Mesodermal cell (in vitro differentiated cells): Measurements from ENCODE around the gene VSNL1. TPM values are rescaled to one million over a fixed set of nuclear protein-coding genes. Genes with fewer than 3 reads are reported as not detected.

Experiments used
- H3K27ac ChIP-seq: 2 replicates; pipeline ENCODE4 v1.7.0; 2013; ENCODE audit warnings: mild to moderate bottlenecking, low read depth, low read length, moderate library complexity; ENCODE audit not compliant: severe bottlenecking
- H3K36me3 ChIP-seq: 2 replicates; pipeline ENCODE4 v1.7.1; 2013; ENCODE audit warnings: mild to moderate bottlenecking, low read length, moderate library complexity; ENCODE audit not compliant: control insufficient read depth, insufficient read depth
- H3K4me1 ChIP-seq: one replicate; pipeline ENCODE4 v1.7.1; 2013; ENCODE audit warnings: mild to moderate bottlenecking, low read length; ENCODE audit not compliant: insufficient read depth, control insufficient read depth, poor library complexity, severe bottlenecking
- H3K4me3 ChIP-seq: 2 replicates; pipeline ENCODE4 v1.7.0; 2013; ENCODE audit warnings: low read length, control low read depth, mild to moderate bottlenecking; ENCODE audit not compliant: insufficient read depth, poor library complexity, severe bottlenecking; ENCODE audit errors: extremely low read depth
- H3K9me3 ChIP-seq: 2 replicates; pipeline ENCODE4 v1.7.1; 2013; ENCODE audit warnings: mild to moderate bottlenecking, low read length, moderate library complexity; ENCODE audit not compliant: control insufficient read depth
- WGBS, 2 experiments: methylation state at CpG; one replicate each; pipeline ENCODE4 v1.1.5; 2013; ENCODE audit warnings: missing lambda C conversion rate in 2 of 2; ENCODE audit not compliant: insufficient coverage in 2 of 2; 5-methylcytosine and 5-hydroxymethylcytosine counted together
- polyA plus RNA-seq, 2 experiments: library from polyadenylated mRNA; stranded (reverse); fragments of 50-300 nt; gene quantifications; one replicate each; pipeline ENCODE4 v1.2.3, GENCODE V29; 2013

The VSNL1 gene
- 1.3 TPM for polyA plus RNA-seq (2013, experiment 1 of 2)
- polyA plus RNA-seq (2013, experiment 2 of 2) = 0.86 TPM

DNA sequence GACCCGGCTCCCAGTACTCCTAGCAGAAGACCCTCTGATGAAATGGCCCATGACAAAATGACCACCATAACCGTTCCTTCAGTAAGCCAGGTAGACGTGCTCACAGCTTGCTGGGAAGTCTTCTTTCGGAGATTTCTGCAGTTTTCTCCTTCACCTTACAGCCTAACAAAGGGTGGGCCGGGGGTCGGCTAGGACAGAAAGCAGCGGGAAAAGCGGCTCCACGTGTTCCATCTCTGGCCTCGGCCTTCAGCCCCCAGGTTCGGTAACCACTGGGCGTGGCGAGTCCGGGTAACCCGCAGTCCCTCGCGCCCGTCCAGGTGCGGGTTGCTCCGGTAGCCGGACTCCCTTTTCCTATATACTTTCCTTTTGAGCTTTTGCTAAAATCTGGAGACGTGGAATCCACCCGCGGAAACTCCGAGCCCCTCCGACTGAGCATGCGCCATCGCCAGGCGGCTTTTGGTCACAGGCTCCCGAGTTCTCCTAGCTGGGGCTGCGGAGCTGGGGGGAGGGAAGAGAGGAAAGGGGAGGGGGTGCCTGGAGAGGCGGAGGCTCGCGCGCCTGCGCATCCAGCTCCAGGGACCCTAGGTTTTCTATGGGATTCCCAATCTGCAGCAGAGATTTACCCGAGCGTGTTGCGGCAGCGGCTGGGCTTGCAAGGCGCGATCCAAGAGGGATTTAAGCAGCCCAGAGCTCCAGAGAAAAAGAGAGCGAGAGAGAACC, at the start of gene VSNL1:
Gene VSNL1, plus strand, starts transcription at position 604 of the 720 bp plus-strand sequence. CDS start 51,379 bp downstream, outside the sequence.
- H3K4me1 ChIP-seq = peaks cover 22% of the 10 kb centered on the region
- H3K27ac ChIP-seq = peak within 1 kb of the TSS; percentile 55
- no peaks in the 10 kb centered on the region for H3K9me3 ChIP-seq
- H3K36me3 ChIP-seq = no peaks in the 10 kb centered on the region
- peak within 1 kb of the TSS; percentile 46 for H3K4me3 ChIP-seq
- 2% methylated on average over 17 to 36 of the region's 43 CpGs for WGBS, 2 experiments

DNA sequence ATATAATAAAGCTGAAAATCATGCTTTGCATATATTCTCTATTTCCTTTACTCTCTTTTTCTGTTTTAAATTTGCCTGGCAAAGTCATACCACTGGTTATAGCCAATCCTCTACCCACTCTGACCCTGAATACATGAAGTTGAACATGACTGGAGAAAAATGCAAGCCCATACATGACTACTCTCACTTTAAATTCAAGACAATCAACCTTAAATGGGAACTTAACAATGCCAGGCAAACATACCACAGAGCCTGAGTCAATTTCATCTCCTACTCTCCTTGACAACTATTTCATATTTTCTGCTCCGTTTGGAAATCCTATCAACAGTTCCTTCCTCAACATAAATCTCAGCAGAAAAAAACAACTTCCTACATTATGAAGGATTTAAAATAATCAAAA, 44.9 kb upstream of the VSNL1 start:
- Histone ChIP-seq H3K9me3 (no peaks in the 10 kb centered on the region), H3K4me3 (no peak overlapping the region), H3K36me3 (no peaks in the 10 kb centered on the region), H3K27ac (no peak overlapping the region), H3K4me1 (no peaks in the 10 kb centered on the region)
- 100% methylated on average over 1 of the region's 1 CpG; no CpG with 5 or more reads in 1 of the 2 experiments for WGBS, 2 experiments

DNA sequence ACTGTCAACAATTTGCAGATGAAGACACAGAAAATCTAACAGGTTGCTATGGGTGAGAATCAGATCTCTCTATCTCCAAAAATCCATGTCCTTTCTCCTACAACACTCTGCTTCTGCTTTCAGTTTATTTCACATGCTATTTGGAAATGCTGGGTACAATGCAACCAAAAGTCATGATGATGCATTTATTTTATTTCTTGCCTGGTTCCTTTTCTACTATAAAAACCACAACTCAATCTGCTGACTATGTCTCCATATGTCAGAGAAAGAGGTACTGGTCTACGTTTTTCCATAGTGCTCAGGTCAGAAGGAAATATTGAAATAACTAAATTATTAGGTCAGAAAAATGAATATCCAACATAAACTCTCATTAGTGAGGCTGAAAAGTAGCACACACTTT, 42.8 kb upstream of the VSNL1 start:
- WGBS, 2 experiments = no CpG with 5 or more reads among the region's 1 CpG
- Histone ChIP-seq H3K4me1 (no peaks in the 10 kb centered on the region), H3K9me3 (no peaks in the 10 kb centered on the region), H3K27ac (no peak overlapping the region), H3K4me3 (no peak overlapping the region), H3K36me3 (no peaks in the 10 kb centered on the region)

DNA sequence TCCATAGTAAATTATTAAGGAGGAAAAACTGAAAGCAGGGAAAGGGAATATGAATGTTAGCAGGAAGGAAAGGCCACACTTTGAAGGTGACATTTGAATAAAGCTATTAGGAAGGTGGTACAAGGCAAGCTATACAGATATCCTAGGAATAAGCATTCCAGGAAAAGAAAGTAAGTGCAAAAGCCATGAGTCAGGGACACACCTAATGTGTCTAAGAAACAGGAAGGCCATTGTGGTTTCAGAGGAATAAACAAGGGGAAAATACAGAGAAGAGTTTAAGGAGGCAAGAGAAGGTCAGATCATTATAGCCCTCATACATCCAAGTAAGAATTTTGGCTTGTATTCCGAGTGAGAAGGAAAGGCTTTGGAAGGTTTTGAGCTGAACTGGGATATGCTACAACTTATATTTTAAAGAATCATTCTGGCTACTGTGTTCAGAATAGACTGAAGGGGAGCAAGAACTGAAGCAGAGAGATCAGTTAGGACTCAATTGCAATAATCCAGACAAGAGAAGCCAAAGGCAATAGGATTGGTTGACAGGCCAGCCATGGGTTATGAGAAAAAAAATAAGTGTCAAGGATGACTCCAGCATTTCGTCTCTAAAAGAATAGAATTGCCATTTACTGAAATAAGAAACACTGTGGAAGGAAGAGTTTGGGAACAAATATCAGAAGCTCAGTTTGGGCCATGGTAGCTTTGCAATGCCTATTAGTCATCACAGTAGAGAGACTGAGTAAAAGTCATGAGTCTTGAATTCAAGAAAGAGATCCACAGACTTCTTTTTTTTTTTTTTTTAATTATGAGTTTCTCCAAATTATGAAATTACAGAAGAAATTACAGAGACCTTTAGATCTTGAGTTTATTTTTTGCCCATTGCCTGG, 33.5 kb upstream of the VSNL1 start:
- WGBS, 2 experiments = 86 to 100% methylated on average over 1 of the region's 2 CpGs
- H3K4me1 ChIP-seq = no peaks in the 10 kb centered on the region

DNA sequence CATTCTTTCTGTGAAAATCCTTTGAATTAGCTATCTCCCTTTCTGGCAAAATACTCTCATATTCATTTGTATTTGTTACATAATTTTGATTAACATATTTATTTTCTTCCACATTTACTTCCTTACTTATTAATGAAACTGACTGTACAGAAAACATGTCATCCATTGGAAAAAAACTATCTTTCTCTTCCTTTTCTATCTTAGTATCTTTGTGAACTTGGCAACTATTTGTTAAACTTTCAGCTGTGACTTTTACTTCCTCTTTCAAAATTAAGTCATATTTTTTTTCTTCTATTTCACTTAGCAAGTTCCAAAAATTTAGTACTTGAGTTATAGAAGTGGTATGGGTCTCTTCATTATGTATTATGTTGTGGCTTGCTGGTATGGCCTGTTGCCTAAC, 24.8 kb upstream of the VSNL1 start:
- H3K9me3 ChIP-seq = no peaks in the 10 kb centered on the region
- no peaks in the 10 kb centered on the region for H3K36me3 ChIP-seq
- H3K27ac ChIP-seq = no peak overlapping the region
- H3K4me1 ChIP-seq = no peaks in the 10 kb centered on the region
- H3K4me3 ChIP-seq = no peak overlapping the region

More for the DNA sequence above, 33.5 kb upstream of the VSNL1 start:
- Histone ChIP-seq H3K27ac (no peak overlapping the region), H3K36me3 (no peaks in the 10 kb centered on the region), H3K9me3 (no peaks in the 10 kb centered on the region), H3K4me3 (no peak overlapping the region)

DNA sequence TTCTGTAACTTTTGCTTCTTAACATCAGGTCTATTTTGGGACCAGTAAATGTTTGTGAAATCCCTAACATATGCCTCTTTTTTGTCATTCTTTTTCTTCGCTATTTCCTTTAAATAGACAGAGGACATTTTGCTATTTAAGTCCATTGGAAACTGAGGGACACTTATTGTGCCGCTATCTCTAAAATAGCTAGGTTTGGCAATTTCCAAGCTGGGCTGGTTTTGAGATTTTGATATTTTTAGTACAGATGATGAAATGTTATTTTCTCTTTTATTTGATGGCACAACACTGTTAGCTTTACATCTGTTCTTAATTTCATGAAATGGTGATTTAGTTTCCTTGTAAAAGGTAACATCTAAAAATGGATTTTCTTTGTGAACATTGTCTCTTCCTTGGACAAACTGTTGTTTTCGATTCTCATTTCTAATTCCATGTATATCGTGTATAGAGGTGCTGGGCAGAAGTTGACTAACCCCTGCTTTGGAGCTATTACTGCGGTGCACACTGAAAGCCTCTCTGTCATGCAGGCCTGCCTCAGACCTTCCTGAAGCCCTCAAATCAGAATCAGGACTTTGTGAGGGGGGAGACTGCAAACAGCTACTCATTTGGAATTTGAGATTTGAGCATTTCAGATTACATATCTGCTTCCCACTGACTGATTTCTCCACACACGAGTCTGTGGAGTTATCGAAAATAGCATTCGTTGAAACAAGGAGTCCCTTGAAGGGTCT, 22.9 kb upstream of the VSNL1 start:
- WGBS, 2 experiments = 56 to 64% methylated on average over 3 to 5 of the region's 8 CpGs
- H3K4me3 ChIP-seq = peak overlapping the region; percentile 45
- H3K4me1 ChIP-seq = no peaks in the 10 kb centered on the region
- no peaks in the 10 kb centered on the region for H3K9me3 ChIP-seq
- H3K36me3 ChIP-seq = no peaks in the 10 kb centered on the region
- H3K27ac ChIP-seq = peak overlapping the region; percentile 69

DNA sequence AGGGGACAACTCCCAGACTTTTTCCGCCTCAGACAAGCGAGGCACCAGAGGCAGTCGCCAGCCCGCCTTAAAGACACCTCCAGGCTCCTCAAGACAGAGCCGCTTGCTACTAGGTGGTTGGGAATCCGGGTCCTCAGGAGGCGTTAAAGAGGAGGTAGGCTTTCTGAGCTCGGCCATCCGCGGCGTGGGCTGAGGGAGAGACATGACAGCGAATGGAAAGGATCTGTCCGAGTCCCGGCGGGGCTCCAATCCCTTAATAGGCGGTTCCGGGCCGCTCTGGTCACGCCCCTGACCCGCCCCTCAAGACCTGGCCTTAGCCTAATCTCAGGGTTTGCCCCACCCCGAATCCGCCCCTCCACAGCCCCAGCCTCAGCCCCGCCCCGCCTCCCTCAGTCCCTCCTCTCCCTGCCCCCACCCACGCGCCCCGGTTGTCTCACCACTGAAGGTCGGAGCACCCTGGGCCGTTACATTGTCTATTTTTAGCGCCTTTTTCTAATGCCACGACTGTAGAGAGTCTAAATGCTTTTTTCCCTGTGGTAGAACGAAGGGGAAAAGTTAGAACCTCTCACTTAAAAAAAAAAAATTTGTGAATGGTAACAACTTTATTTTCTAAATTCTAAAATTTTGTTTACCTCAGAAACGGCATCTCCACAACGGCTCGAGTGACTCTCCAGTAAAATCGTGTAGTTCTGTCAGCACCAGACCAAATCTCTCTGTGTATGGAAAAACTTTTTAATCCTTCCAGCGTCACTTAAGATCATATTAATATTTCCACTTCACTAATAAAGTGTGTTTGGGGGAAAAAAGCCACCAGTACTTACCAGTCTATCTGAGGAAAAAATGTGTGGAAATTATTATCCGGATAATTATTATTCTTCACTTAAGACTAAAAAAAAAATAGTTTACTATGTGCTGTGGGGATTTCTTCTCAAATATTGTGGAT, 22.0 kb upstream of the VSNL1 start, which contains the start of gene RAD51AP2:
Gene RAD51AP2, minus strand, starts transcription at position 229 of the 943 bp plus-strand sequence. Its CDS starts 25 bp downstream, at position 204.
- peak within 1 kb of the TSS; percentile 69 for H3K27ac ChIP-seq

DNA sequence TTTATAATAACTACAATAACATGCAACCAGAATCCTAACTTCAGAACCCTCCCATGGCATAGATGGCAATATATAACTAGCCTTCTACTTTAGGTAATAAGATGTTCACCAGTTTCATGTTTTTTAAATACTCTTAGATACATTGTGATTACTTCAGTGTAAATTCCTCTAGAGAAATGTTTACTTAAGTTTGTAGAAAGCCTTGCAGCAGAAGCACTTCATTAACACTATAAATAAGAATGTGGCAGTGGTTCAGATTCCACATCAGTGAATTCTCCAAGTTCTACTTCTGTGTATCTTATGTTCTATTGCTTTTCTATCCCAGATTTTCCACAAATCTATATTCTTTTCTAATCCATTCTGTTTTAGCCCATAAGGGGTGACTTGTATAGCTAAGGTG, 21.0 kb upstream of the VSNL1 start:
- H3K9me3 ChIP-seq = no peaks in the 10 kb centered on the region
- no peaks in the 10 kb centered on the region for H3K4me1 ChIP-seq
- no peak overlapping the region for H3K27ac ChIP-seq
- no peak overlapping the region for H3K4me3 ChIP-seq
- no peaks in the 10 kb centered on the region for H3K36me3 ChIP-seq

More for the DNA sequence above, 22.0 kb upstream of the VSNL1 start, which contains the start of gene RAD51AP2:
- WGBS, 2 experiments = 3 to 4% methylated on average over 15 to 17 of the region's 38 CpGs
- H3K36me3 ChIP-seq = no peaks in the 10 kb centered on the region
- no peaks in the 10 kb centered on the region for H3K9me3 ChIP-seq
- H3K4me3 ChIP-seq = peak within 1 kb of the TSS; percentile 45
- H3K4me1 ChIP-seq = no peaks in the 10 kb centered on the region

DNA sequence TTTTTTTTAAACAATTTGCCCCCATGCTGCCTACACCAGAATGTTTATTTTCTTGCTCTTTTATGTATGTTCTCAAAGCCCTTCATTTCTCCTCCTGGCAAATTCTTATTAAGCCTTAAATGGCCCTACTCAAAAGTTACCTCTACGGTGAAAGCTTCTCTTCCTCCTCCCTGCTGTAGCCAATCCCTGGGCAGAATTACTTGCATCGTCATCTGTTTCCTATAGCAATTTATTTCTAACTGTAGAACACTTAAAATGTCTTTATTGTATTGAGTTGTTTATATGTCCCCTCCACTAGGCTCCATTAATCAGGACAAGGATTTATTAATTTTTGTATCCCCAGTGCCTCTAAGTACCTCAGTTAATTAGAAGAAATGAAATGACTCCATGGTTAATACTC, 19.7 kb upstream of the VSNL1 start:
- Histone ChIP-seq H3K4me3 (no peak overlapping the region), H3K9me3 (no peaks in the 10 kb centered on the region), H3K36me3 (no peaks in the 10 kb centered on the region), H3K27ac (no peak overlapping the region), H3K4me1 (no peaks in the 10 kb centered on the region)
- WGBS, 2 experiments = 67% methylated on average over 1 of the region's 2 CpGs; no CpG with 5 or more reads in 1 of the 2 experiments

DNA sequence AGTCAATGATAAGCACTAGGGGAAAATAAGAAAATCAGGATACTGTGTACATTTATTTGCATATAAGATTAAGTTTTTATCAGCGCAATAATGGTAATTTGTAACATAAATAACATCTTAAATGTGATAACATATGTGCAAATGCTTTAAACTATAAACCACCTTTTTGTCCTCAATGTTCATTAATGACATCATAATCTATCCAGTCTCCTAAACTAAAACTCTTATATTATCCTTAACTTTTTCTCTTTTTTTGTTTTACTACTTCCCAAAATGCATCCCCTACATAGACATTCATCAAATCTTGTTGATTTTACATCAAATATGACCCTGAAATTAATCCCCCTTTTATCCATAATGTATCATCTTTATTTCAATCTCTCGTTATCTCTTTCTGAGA, 18.9 kb upstream of the VSNL1 start:
- Histone ChIP-seq H3K27ac (no peak overlapping the region), H3K4me3 (no peak overlapping the region), H3K4me1 (no peaks in the 10 kb centered on the region), H3K36me3 (no peaks in the 10 kb centered on the region), H3K9me3 (no peaks in the 10 kb centered on the region)
- WGBS, 2 experiments = no CpG with 5 or more reads among the region's 2 CpGs
